NAMALWA (cell line): Measurements from ENCODE around the gene NELL2.
A peak's percentile ranks its signal among the peaks of the same experiment; 100 is the strongest.
"Not testable (repeated sequence)": the region's sequence is repeated elsewhere in the genome, so short reads cannot be mapped to it uniquely, and the experiment has no call there.

Source experiments
- DNase-seq: peaks from one replicate; pipeline ENCODE4 v3.0.0-alpha.2; 2015; ENCODE audit warnings: low spot score

Gene NELL2

GRCh38 chr12:44875954-44876543 is at the start of gene NELL2:
TSS of gene NELL2 (minus strand) at chr12:44876315. CDS start at chr12:44875869, 446 bp downstream.
- peak; percentile 17 for DNase-seq

GRCh38 chr12:44921736-44922135 is 45.6 kb upstream of the NELL2 start:
- no peak for DNase-seq

GRCh38 chr12:44917141-44917540 is 41.0 kb upstream of the NELL2 start:
- DNase-seq: no peak

GRCh38 chr12:44915958-44916357 is 39.8 kb upstream of the NELL2 start:
- DNase-seq: no peak

GRCh38 chr12:44904321-44904720 is 28.2 kb upstream of the NELL2 start:
- no peak for DNase-seq

GRCh38 chr12:44898108-44898507 is 22.0 kb upstream of the NELL2 start:
- not testable (repeated sequence) for DNase-seq

- DNase-seq: no peak
Measured at GRCh38 chr12:44889926-44890325, 13.8 kb upstream of the NELL2 start.

GRCh38 chr12:44889162-44889561 is 13.0 kb upstream of the NELL2 start:
- no peak for DNase-seq

- DNase-seq: no peak
Measured at GRCh38 chr12:44885902-44886301, 9.8 kb upstream of the NELL2 start.

GRCh38 chr12:44881197-44881596 is 5.1 kb upstream of the NELL2 start:
- DNase-seq: no peak

GRCh38 chr12:44876544-44877410 is 662 bp upstream of the NELL2 start:
- DNase-seq: peak; percentile 17

GRCh38 chr12:44875417-44875953 is 630 bp downstream of the NELL2 start:
- DNase-seq: no peak

- DNase-seq: no peak
Measured at GRCh38 chr12:44874981-44875416, 1.1 kb downstream of the NELL2 start.

- DNase-seq: peak; percentile 41
Measured at GRCh38 chr12:44873898-44874297, 2.2 kb downstream of the NELL2 start.

GRCh38 chr12:44869503-44869902 is 6.6 kb downstream of the NELL2 start:
- DNase-seq: no peak

GRCh38 chr12:44863867-44864266 is 12.2 kb downstream of the NELL2 start:
- no peak for DNase-seq

- no peak for DNase-seq
Measured at GRCh38 chr12:44859998-44860689, 16.0 kb downstream of the NELL2 start.

GRCh38 chr12:44858226-44858855 is 17.8 kb downstream of the NELL2 start:
- DNase-seq: no peak

- no peak for DNase-seq
Measured at GRCh38 chr12:44852483-44852882, 23.6 kb downstream of the NELL2 start.

GRCh38 chr12:44851586-44851985 is 24.5 kb downstream of the NELL2 start:
- DNase-seq: no peak

GRCh38 chr12:44848703-44849085 is 27.4 kb downstream of the NELL2 start:
- peak; percentile 72 for DNase-seq
